Measurements from ENCODE around the gene CCDC158.
"Not testable (repeated sequence)": the region's sequence is repeated elsewhere in the genome, so short reads cannot be mapped to it uniquely, and the experiment has no call there.

The CCDC158 gene

DNA sequence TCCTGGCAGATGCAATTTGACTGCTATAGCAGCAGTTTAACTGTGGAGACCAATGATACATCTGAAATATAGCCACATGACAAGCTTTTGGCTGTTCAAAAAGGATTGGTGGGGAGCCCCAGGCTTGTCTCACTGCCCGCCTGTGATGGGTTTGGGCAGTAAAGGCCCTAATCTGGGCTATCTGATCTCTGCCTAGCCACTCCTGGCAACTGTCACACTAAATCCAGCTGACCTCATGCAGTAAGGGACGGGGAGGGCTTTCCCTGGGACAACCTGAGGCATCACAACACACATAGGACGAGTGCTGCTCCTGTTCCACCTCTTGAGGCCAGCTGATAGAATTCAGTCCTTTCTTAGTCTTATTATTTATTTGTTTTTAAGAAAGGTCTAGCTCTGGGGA is 56.2 kb downstream of the CCDC158 start:
- no peak for DNase-seq

- no peak for DNase-seq
Observed at GRCh38 chr4:76363556-76364290, 57.2 kb downstream of the CCDC158 start.

- no peak for DNase-seq
Observed at GRCh38 chr4:76361689-76362412, 59.1 kb downstream of the CCDC158 start.

GRCh38 chr4:76359881-76360466 is 61.0 kb downstream of the CCDC158 start:
- DNase-seq: not testable (repeated sequence)

- DNase-seq: no peak
Observed at GRCh38 chr4:76357981-76358380, 63.0 kb downstream of the CCDC158 start.

GRCh38 chr4:76354517-76355473 is 66.1 kb downstream of the CCDC158 start:
- no peak for DNase-seq

- no peak for DNase-seq
Observed at GRCh38 chr4:76342803-76343202, 78.1 kb downstream of the CCDC158 start.

DNA sequence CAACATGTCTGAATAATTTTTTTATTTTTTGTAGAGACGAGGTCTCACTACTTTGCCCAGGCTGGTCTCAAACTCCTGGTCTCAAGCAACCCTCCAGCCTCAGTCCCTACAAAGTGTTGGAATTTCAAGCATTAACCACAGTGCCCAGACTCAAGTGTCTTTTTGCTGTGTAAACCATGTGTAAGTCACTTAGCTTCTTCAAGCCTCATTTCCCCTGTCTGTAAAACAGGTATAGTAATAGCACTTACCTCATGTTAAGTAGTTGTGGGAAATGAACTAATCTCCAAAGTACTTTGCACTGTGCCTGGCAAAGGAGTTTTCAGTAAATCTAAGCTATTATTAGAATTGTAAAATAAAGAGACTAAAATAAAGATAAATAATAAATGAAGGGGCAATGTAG is 78.8 kb downstream of the CCDC158 start:
- DNase-seq: peak; percentile 36

- peak; percentile 65 for DNase-seq
Observed at GRCh38 chr4:76341063-76341462, 79.9 kb downstream of the CCDC158 start.

DNA sequence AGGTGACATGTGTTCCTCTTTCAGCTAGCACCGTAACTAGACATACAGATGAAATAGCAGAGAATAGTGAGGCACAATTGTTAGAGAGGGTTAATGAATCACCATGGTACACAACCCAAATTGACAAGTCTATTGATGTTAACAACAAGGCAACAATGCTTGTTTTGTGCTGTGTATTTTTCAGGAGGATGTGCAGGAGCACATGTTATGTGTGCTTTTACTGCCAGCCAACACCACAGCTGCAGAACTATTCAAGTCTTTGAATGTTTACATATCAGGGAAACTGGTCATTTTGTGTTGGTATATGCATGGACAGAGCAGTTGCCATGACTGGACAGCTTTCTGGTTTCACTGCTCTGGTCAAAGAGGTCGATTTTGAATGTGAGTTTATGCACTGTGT is 81.6 kb downstream of the CCDC158 start:
- no peak for DNase-seq

GRCh38 chr4:76334885-76335284 is 86.1 kb downstream of the CCDC158 start:
- DNase-seq: no peak

DNA sequence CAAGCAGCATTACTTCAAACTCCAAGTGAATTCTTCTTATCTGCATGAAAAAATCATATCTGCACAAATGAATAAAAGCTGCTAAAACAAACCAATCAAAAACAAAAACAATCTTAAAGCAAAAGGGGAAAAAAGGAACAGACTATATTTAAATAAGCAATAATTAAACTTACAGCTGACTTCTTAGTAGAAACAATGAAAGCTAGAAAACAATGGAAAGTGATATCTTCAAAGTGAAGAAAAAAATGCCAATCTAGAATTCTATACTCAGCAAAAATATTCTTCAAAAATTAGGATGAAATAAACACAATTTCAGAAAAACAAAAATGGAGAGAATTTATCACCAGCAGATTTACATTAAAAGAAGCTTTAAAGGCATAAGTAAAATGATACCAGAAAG is 94.4 kb downstream of the CCDC158 start:
- no peak for DNase-seq

GRCh38 chr4:76325072-76325471 is 95.9 kb downstream of the CCDC158 start:
- no peak for DNase-seq

- DNase-seq: no peak
Observed at GRCh38 chr4:76322236-76322635, 98.7 kb downstream of the CCDC158 start.

- DNase-seq: no peak
Observed at GRCh38 chr4:76316131-76316530, 104.8 kb downstream of the CCDC158 start.

DNA sequence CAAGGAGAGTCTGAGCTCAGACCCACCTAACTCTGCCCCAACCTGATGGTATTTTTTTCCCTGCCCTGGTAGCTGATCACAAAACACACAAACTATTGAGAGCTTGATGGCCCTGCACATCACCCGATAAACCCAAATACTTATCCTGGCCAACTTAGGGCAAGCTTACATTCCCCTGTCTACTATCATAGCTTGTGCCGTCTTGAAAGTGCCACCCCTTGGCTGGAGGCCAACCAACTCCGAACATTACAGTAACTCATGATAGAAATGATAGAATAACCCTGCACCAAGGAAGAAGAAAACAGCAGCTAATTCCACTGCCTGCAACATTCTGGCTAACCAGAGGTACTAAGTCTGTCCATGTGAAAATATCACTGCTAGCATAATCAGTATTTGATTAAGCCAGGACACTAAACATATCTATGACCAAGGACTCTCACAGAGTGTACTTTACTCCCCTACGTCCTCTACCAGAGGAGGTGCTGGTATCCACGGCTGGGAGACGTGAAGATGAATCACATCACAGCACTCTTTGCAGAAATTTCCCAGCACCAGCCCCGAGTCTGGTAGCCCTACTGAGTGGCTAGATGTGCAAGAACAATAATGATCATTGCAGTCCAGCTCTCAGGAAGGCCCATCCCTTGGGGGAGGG is 105.5 kb downstream of the CCDC158 start:
- DNase-seq: no peak

DNA sequence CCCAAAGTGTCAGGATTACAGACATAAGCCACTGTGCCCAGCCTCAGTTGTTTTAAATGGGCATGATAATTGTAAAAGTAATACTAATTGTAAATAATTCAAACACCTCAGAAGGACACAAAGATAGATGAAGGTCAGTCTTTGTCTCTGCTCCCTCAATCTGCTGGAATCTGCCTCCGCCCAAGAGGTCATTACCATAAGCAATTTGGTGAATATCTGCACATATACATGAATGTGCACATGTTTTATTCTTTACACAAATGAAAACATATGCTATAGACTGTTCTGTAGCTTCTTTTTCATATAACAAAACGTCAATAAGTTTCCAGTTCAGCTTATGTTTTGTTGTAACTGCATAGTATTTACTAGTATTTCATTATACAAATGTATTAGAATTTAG is 107.4 kb downstream of the CCDC158 start:
- no peak for DNase-seq

DNA sequence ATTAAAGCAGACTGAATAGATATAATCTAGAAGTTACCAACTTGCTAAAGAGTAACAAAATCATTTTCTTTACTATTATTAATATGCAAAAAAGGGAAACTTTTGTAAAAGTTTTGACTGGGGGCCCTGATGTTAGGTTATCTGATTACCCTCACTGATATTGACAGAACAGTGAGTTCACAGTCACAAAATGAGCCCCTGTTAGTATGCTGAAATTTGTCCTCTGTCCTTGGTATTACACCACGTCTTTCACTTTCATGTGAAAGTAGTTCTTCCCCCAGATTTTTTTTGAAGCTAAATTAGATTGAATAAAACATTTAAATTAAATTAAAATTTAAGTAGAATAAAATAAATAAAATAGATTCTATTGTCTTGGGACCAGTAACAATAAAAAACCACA is 108.5 kb downstream of the CCDC158 start:
- no peak for DNase-seq

- no peak for DNase-seq
Observed at GRCh38 chr4:76311896-76312331, 109.0 kb downstream of the CCDC158 start.

GRCh38 chr4:76310683-76311082 is 110.3 kb downstream of the CCDC158 start:
- no peak for DNase-seq

GRCh38 chr4:76309939-76310550 is 110.9 kb downstream of the CCDC158 start:
- DNase-seq: peak; percentile 16

GRCh38 chr4:76308548-76308947 is 112.4 kb downstream of the CCDC158 start:
- DNase-seq: no peak

Measured in kidney glomerular epithelial cell (primary cell).